Lower leg skin (tissue), 4 donors: ENCODE data around the gene CPNE8. TPM values are rescaled to one million over a fixed set of nuclear protein-coding genes. Genes with fewer than 3 reads are reported as not detected.

ENCODE experiments used
- DNase-seq, 2 donors: peaks; one replicate each; pipeline ENCODE4 v3.0.0-alpha.2; 2019; ENCODE audit warnings: low spot score in 2 of 2
- H3K4me3 ChIP-seq: fragments of 200-600 bp; sonication (generic); 2 replicates; pipeline ENCODE4 v1.5.1; 2017; ENCODE audit warnings: mild to moderate bottlenecking, low read depth; ENCODE audit not compliant: poor library complexity, severe bottlenecking
- CTCF ChIP-seq, 3 donors: fragments of 450-650 bp; IDR thresholded peaks; one replicate each; pipeline ENCODE4 v1.5.1; 2016; ENCODE audit warnings: antibody characterized with exemption in 3 of 3, mild to moderate bottlenecking in 3 of 3, moderate library complexity in 2 of 3
- POLR2A ChIP-seq, 2 donors: fragments of 450-650 bp; IDR thresholded peaks; one replicate each; pipeline ENCODE4 v1.6.1; 2016 to 2017; ENCODE audit warnings: antibody characterized with exemption in 2 of 2, mild to moderate bottlenecking in 1 of 2, moderate library complexity in 1 of 2
- WGBS, 2 donors: methylation state at CpG; one replicate each; pipeline ENCODE4 v1.1.5; 2018; 5-methylcytosine and 5-hydroxymethylcytosine counted together
- intact Hi-C: fragments of 100-400 bp; cut with DNase I; formaldehyde crosslinking; loops from one replicate; pipeline ENCODE4 v1.15.0; 2023; ENCODE audit warnings: low total_unique reads
- total RNA-seq, 4 donors: library from RNA; depleted of rRNA; stranded (reverse); fragments of >200 nt; gene quantifications; one replicate each; pipeline ENCODE4 v1.1.0, GENCODE V29; 2016

Gene CPNE8
- total RNA-seq, 4 donors from 2014 or later, result 8.0 to 20.2 (median 9.1) TPM

- DNase-seq, result no peak
- no peak overlapping the region for H3K4me3 ChIP-seq
- intact Hi-C loops, result no loop called here
- TF ChIP-seq POLR2A (IDR thresholded peaks at IDR 0.05) (no peak), CTCF (IDR thresholded peaks at IDR 0.05) (no peak)
Observed at GRCh38 chr12:38892976-38893375, 12.4 kb downstream of the CPNE8 start.

GRCh38 chr12:38892087-38892786, 13.2 kb downstream of the CPNE8 start:
- intact Hi-C loops, result no loop called here
- no peak for DNase-seq
- 65 to 75% methylated on average over 4 of the region's 4 CpGs for WGBS, 2 donors
- H3K4me3 ChIP-seq, result no peak overlapping the region
- TF ChIP-seq POLR2A (IDR thresholded peaks at IDR 0.05), result no peak
- no peak for TF ChIP-seq CTCF (IDR thresholded peaks at IDR 0.05)

- H3K4me3 ChIP-seq, result no peak overlapping the region
- no peak for TF ChIP-seq CTCF (IDR thresholded peaks at IDR 0.05)
- TF ChIP-seq POLR2A (IDR thresholded peaks at IDR 0.05), result no peak
- DNase-seq, result no peak
- intact Hi-C loops, result no loop called here
- 69 to 74% methylated on average over 1 of the region's 1 CpG for WGBS, 2 donors
Observed at GRCh38 chr12:38890102-38890855, 15.1 kb downstream of the CPNE8 start.

- 92 to 96% methylated on average over 5 of the region's 5 CpGs for WGBS, 2 donors
- DNase-seq, result no peak
- intact Hi-C loops, result no loop called here
- TF ChIP-seq CTCF (IDR thresholded peaks at IDR 0.05) (no peak), POLR2A (IDR thresholded peaks at IDR 0.05) (no peak)
- H3K4me3 ChIP-seq, result no peak overlapping the region
Observed at GRCh38 chr12:38889297-38889815, 16.0 kb downstream of the CPNE8 start.

GRCh38 chr12:38887770-38888169, 17.6 kb downstream of the CPNE8 start:
- TF ChIP-seq POLR2A (IDR thresholded peaks at IDR 0.05), result no peak
- no peak for TF ChIP-seq CTCF (IDR thresholded peaks at IDR 0.05)
- intact Hi-C loops, result no loop called here
- DNase-seq, result no peak
- WGBS, 2 donors, result 87 to 90% methylated on average over 1 of the region's 1 CpG
- H3K4me3 ChIP-seq, result no peak overlapping the region
